Stomach (tissue), 4 donors: ENCODE measurements around the gene LRTM1.

Experiments used
- CTCF ChIP-seq, 7 experiments: fragments of 450-650 bp in 4 of 7; fragments of 200-600 bp in 3 of 7; sonication (generic) in 3 of 7; IDR thresholded peaks; one replicate each; pipeline ENCODE4 v1.5.1; 2016 to 2019; ENCODE audit warnings: antibody characterized with exemption in 7 of 7, control low read depth in 2 of 7, mild to moderate bottlenecking in 1 of 7
- POLR2A ChIP-seq, 4 donors: fragments of 450-650 bp; IDR thresholded peaks; one replicate each; pipeline ENCODE4 v1.6.1; 2016; ENCODE audit warnings: antibody characterized with exemption in 4 of 4, control low read depth in 2 of 4, mild to moderate bottlenecking in 1 of 4, moderate library complexity in 1 of 4
- POLR2AphosphoS5 ChIP-seq, 3 donors: sonication (generic); formaldehyde crosslinking; IDR thresholded peaks; one replicate each; pipeline ENCODE4 v1.6.1; 2016; ENCODE audit warnings: antibody characterized with exemption in 3 of 3

GRCh38 chr3:54941690-54942362 is 14.0 kb upstream of the LRTM1 start:
- TF ChIP-seq CTCF (IDR thresholded peaks at IDR 0.05), result no peak
- TF ChIP-seq POLR2AphosphoS5 (IDR thresholded peaks at IDR 0.05), result no peak
- TF ChIP-seq POLR2A (IDR thresholded peaks at IDR 0.05), result no peak
